Activated CD4-positive, alpha-beta T cell treated with anti-CD3 and anti-CD28 coated beads, Interleukin-2, amount 50 U/mL, for 48 hours (primary cell): Measurements from ENCODE around the gene CCDC33.
A peak's percentile ranks its signal among the peaks of the same experiment; 100 is the strongest.

Experiments
- DNase-seq, 2 experiments: peaks; one replicate each; pipeline ENCODE4 v3.0.0-alpha.2; 2020

Gene CCDC33

DNA sequence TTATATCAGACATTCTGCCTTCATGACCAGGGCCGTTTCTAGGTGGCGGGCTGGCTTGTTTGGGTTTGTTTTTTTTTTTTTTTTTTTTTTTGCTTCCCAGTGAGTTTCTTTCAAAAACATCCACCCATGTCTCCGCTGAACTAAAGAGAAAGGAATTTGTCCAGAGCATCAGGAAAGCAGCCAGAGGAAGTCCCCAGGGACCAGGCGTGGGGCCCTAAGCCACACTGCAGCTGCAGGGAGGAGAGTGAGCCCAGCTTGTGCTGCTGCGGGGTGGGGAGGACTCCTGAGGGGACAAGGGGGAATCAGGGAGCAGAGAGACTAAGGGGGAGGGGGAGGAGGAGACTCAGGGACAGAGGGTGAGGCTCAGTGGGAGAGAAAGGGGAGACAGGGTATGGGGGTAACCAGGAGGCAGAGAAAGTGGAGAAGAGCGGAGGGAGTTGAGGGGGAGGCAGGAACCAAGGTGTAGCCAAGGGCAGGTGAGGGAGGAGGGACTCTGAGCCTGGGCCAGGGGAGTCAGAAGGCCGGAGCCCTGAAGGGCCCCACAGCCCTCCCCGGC, 81.8 kb downstream of the CCDC33 start:
- no peak for DNase-seq

DNA sequence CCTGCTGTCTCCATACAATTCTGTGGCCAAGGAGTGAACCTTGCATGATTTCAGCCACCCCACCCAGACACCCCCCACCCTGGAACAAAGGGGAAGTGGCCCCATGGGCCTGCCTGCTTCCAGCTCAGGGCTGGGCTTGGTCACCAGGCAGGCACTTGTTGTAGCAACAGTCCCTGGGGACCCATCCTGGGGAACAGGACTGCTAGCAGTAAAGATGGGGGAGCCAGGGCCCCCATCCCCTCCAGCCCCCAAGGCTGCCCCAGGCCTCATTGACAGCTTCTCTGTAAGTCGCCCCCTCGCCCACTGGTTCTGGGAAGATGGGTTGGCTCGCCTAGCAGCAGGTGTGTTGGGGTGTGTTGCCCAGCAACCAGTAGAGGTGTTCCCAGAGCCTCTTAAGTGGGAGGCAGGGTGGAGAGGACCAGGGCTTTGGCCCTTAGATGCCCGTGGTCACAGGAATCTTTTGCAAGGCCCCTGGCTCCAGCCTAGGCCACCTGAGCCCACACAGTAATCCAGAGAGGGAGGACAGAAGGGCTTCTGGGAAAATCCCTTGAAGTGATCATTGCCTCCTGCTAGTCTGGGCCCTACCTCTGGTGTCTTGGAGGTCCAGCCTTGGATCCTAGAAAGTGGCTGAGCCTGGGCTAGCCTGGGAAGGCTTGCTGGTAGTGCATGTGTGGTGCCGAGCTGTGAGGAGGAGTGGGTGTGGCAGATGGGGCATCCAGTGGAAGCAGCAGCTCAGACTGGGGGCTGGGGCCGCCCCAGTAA, 82.4 kb downstream of the CCDC33 start:
- no peak for DNase-seq

DNA sequence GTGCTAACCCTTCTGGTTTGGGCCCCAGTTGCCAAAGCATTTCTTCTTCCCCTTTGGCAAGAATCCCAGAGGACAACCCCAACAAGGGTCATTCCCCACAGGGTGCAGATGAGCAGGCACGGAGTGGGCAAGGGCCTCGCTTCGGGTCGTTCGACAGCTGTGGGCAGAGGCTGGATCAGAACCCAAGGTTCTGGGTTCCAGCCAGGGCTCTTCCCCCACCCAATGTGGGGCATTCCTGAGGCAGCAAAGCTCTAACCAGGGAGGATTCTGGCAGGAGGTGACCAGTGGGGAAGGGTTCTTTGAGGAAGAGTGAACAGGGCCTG, 83.0 kb downstream of the CCDC33 start:
- DNase-seq, result no peak

DNA sequence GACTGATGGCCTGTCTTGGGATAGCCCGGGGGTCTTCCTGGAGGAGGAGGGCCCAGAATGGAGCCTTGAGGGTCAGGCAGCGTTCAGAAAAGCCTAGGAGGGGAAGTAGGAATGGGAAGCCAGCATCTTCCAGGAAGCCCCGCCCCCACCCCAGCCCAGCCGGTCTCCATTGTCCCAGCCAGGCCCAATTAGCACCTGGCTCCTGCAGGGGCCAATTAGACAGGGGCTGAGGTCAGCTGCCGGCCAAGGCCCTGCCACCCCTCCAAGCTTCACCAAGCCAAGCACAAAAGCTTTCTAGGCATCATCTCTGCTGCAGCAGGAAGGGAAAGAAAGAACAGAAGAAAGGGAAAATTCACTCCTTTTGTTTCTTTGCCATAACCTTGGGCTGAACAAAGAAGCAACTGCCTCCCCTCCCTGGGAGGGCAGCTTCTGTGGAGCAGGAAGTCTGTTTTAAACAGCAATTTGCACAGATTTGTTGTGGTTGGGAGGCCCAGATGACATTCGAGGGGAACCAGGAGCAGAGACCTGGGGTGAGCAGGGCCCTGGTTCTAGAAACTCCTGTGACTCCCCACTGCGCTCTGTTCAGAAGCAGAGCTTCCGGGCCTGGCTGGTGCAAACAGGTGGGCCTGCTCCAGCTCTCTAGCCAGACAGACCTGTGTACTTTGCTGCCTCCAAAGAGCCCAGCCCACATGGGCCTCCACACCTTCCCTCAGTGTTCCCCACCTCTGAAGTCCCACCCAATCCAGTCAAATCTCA, 83.6 kb downstream of the CCDC33 start:
- DNase-seq, result no peak

DNA sequence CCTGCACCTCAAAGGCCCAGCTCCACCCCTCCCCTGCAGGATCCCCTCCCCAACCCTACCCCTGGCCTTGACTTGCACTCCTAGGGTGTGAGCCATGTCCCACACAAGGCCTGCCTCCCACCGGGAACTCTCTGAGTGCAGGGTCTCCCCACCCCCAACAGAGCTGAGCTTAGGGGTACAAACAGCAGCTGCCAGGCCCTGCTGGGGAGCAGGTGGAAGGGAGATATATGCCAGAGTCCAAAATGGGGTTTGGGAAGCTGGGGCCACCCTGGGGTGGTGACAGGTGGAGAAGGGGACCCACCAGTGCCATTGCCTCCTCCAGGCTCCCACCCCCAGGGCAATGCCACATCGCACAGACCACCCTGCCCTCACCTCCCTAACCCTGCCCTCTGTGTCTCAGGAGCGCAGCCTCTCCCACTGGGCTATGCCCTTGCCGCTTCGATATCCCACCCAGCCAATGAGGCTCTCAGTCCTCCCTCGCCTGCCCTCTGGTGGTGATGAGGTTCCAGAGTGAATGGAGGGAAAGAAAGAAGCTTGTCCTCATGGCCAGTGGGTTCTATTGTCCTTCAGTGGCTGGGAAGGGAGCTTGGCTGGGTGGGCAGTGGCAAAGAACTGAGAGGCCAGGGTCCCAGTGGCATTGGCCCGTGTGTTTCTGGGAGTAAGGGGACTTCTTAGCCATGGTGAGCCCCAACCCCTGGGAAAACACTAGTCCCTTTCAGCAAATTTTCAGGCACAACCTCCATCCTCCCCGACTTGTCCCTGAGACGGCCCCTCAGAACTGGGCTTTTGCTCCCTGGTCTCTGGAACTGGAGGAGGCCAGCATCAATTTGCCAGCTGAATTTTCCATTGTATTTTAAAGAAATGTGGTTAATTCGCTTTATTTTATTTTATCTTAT, 84.5 kb downstream of the CCDC33 start:
- DNase-seq, result peak; percentile 53 to 56

DNA sequence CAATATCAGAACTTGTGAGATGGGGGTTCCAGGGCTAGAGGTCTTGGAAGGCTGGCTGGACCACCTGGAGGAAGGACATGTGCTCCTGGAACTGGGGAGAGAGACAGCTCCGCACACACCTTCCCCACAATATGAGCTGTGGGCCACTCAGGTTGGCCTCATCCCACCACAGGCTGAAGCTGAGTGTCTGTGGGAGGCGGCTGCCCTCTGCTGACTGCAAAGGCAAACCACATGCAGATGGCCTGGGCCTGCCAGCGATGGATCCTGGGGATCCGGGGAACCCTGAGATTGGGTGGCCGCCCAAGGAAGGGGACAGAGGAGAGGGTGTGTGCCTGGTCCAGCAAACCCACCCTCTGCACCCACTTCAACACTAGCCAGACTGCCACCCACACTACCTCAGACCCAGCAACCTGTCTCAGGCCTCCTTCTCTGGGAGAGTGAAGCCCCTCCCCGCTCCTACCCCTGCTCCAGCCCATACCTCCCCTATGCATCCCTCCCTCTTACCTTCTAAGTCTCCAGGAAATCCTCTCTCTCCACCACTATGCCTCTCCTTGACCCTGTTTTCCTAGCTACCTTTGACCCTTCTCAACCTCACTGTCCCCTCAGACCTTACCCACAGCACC, 86.5 kb downstream of the CCDC33 start:
- peak; percentile 66 to 73 for DNase-seq

DNA sequence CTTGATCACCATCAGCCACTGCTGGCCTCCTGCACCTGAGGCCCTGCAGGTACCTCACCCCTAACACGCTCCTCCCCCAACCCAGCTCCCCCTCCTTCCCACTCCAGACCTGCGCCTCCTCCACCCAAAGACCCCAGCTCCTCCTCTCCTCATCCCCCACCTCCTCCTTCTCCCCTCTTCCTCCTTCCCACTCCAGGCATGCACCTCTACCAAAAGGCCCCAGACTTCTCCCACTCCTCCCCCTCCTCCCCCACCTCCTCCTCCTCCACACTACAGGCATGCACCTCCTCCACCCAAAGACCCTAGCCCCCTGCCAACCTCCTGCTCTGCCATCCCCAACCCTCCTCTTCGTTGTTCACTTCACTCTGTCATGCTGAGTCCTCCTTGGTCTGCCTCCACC, 88.6 kb downstream of the CCDC33 start:
- DNase-seq, result no peak

DNA sequence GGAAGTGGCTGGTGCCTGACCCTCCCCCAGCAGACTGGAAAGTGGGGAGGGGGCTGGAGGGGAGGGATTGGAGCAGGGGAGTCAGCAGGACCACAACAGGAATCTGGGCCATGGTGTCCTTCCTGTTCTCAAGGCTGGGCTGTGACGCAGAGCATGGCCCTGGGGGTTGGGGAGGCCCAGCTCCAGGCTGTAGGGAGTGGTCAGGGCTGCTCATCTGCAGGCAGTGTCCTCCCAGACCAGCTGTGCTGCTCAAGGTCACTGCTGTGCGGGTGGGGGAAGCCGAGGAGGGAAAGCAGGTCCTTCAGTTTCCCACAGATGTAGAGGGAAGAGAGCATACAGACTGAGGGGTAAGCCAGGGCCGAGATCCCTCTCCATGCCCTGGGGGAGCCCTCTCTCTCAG, 90.6 kb downstream of the CCDC33 start:
- DNase-seq, result no peak

DNA sequence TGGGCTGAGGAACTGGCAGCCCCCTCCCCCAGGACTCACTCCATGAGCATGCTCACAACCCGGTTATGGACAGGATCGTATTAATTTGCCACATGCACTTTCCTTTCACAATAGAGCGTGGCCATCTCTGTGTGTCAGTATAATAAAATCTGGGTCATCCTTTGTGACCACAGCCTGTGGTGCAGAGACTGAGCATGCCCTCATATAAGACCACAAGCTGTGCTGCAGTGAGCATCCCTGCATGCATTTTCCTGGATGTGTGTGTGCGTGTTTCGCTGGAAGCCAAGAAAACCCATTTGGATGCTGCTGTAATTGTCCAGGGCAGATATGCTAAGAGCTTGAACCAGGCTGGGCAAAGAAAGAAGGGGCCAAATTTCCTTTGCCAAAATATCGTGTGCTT, 91.6 kb downstream of the CCDC33 start:
- DNase-seq, result no peak

DNA sequence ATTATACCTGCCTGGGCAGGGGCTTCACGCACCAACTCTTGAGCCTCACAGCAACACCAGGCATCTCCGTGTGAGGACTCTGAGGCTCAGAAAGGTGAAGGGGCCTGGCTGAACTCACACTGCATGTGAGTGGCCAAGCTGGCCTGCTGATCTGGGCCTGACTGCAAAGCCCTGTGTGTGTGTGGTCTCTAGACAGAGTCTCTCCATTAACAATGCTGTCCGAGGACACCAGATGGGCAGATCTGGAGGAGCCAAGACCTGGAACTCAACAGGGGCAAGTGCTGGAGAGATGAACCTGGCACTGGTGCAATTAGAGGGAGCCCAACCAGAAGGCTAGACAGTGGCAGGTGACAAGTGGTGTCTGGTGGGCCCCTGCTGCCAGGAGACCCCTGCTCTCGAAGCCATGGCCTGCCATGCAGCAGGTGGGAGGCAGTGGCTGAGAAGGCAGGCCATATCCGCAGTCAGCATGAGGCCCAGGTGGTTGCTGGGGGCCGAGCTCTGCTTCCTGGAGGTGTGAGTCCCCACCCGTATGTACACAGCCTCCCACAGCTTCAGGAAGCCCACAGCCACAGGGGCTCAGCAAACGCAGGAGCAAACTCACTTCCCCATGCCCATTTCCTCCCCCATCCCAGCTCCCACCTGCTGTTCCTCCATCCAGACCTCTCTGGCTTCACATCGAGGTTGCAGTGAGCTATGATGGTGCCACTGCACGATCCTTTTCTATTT, 92.4 kb downstream of the CCDC33 start:
- no peak for DNase-seq

DNA sequence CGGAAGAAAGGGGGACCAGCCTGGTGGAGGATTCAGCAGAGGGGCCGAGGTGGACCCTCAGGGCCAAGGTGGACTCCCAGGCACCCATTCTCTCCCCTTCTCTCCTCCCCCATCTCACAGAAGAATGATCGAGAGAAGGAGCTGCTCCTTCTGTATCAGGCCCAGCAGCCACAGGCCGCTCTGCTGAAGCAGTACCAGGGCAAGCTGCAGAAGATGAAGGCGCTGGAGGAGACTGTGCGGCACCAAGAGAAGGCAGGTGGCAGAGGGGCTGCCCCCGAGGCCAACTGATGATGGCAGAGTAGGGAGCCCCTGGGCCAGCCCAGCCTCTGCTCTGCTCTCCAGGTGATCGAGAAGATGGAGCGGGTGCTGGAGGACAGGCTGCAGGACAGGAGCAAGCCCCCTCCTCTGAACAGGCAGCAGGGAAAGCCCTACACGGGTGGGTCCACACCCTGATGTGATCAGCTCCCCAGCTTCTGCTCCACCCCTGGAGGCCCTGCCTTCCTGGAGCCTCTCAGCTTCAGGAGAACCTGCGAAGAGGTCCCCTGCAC, 94.8 kb downstream of the CCDC33 start:
- DNase-seq, result no peak

DNA sequence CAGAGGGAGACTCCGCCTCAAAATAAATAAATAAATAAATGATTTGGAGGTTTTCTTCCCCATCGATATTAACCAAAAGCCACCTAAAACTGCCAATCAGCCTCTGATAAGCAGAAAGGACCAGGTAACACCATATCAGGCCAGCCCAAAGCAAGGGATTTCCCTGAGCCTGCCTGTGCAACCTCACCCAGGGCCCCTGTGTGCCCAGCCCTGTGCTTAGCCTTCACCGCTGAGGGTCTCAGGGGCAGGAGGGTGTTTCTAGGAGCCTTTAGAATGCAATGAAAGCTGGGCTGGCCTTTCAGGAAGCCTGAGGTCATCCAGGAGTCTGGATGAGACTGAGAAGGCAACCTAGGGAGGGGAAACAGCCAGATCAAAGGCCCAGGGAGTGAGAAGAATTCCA, 95.9 kb downstream of the CCDC33 start:
- no peak for DNase-seq

DNA sequence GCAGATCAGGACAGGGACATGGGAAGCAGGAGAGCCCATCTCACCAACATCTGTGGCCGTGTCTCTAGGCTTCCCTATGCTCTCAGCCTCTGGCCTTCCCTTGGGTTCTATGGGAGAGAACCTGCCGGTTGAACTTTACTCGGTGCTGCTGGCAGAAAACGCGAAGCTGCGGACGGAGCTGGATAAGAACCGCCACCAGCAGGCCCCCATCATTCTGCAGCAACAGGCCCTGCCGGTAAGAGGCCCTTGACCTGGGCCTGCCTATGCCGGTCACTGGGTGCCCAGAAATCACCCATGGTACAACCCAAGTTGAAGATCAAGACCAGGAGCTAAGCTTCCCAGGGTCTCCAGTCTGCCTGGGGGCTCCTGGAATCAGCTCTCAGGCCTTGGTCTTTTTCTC, 96.5 kb downstream of the CCDC33 start:
- no peak for DNase-seq

DNA sequence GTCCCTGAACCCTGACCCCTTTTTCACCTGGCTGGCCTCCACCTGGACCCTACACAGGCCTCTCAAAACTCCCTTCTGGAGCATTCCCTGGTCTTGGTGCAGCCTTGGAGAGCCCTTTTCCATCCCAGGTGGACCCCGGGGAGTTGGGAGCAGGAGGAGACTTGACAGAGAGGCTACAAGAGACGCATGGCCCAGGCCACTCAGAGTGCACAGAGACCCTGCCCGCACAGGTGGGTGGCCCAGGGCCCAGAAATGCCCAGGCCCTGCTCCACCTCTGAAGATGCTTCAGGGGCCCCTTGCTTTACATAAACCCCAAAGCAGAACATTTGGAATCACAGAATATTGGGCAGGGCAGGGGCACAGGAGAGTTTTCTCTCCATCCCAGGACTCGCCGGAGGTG, 97.0 kb downstream of the CCDC33 start:
- no peak for DNase-seq

DNA sequence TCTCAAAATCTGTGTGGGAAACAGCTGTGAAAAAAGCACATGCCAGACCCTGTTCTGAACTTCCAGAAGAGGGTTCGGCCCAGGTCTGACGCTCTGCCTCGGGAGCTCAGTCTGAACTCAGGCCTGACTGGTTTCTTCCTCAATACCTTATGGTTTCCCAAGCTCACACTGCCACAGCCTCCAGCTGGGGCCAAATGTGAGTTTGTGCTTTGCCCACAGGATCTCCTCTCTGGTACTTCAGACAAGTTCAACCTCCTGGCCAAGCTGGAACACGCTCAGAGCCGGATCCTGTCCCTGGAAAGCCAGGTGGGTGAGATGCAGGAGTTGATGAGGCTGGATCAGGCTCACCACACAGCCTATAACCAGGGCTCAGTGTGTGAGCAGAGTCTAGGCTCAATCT, 97.5 kb downstream of the CCDC33 start:
- DNase-seq, result no peak

DNA sequence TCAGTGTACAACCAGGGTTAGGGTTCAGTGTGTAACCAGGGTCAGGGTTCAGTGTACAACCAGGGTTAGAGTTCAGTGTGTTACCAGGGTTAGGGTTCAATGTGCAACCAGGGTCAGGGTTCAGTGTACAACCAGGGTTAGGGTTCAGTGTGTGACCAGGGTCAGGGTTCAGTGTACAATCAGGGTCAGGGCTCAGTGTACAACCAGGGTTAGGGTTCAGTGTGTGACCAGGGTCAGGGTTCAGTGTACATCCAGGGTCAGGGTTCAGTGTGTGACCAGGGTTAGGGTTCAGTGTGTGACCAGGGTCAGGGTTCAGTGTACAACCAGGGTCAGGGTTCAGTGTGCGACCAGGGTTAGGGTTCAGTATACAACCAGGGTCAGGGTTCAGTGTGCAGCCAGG, 98.0 kb downstream of the CCDC33 start:
- no peak for DNase-seq

DNA sequence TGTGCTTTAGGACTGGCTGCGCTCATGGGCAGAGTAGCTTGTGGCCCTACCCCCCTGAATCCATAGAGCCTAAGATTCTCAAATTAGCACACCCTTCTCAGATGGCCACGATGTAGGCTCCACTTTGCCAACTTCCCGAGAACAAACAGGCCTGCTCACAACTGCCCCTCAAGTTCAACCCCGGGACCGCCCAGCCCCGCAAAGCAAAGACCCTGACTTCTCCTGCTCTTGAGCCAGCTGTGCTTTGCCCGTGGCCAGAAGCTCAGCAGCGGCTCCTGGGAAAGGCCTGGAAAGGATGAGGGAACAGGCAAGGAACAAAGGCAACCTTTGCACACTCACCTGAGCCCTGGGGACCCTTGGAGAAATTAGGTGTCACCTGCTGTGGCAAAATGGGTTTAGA, 99.3 kb downstream of the CCDC33 start:
- DNase-seq, result no peak

DNA sequence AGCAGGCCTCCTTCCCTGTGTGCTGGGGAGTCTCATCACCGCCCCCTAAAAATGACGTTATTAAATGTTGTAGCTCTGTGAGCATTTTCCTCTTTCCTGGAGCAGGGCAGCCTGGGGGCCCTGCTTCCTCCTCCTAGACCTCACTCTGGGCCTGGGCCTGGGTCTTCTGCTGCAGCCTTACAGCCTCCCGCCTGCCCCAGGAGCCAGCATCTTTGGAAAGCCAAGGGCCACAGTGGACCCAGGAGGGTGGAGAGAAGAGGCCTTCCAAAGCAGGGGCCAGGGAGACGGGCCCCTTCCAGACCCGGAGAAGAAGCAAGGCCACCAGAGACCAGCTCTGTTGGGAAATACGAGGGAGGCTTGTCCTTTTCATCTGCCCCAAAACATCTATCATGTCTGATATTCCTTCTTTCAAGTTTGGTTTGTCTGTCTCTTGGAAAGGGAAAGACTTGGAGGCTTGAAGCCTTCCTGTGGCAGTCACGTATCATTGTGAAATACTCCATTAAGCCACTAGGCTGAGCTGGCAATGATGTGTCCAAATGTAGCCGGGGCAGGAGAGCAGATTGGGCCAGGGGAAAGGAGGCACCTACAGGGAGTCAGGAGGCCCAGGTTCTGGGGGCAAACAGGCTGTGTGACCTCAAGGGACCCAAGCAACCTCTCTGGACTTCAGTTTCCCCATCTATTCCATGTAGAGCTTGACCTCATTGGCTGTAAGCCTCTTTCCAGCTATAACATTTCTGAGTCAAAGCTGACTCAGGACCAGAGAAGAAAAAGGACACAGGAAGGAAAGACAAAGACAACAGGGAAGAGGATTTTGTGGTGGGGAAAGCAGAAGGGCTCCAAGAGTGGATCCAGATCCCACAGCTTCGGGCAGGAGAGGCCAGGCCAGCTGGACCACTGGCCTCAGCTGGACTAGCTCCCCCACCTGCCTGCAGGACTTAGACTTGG, 100.2 kb downstream of the CCDC33 start:
- no peak for DNase-seq

DNA sequence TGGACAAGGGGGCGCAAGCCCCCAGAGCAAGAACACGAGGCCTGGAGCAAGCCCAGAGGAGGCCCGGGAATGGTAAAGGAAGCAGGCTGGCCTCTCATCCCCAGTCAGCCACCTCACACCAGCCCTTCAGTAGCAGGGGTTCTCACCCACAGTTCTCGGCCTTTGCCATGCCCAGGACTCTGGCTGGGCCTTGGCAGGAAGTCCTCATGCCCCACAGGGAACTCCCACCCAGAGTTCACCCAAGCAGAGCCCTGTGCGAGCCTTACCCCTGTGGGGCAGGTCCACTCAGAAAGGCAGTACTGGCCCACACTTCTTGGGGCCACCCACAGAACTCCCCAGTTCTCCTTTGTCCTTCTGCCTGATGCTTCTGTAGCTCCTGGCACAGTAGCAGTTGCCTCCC, 101.0 kb downstream of the CCDC33 start:
- no peak for DNase-seq

DNA sequence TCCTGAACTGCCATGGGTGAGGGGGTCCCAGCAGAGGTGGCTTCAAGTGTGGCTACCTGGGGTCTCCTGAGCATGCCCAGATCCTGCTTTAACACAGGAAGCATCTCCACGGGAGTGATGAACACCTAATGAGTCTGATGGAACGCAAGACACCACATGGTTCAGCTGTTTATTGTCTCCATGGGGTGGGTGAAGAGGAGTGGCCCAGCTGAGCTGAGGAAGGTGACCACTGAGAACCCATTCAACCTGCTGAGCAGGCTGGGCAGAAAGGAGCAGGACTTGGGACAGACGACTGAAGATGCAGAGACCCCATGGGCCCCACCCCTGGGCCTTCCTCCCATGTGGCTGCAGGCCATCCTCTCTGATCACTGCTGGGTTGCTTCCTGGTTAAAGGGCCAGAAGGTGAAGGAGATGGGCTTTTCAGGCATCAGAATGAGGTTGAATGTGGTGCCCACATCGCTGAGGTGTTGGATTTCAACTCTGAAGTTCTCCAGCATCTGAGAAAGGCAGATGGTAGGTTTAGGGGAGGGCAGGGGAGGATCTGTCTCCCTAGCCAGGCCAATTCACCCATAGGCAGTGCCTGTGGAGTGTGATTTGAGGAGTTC, 101.6 kb downstream of the CCDC33 start:
- no peak for DNase-seq
